Hepatic stellate cell (primary cell): ENCODE data around the gene FOLR3.
A peak's percentile ranks its signal among the peaks of the same experiment; 100 is the strongest.
"Not testable (repeated sequence)": the region's sequence is repeated elsewhere in the genome, so short reads cannot be mapped to it uniquely, and the experiment has no call there.

Experiments
- DNase-seq: peaks from one replicate; pipeline ENCODE4 v3.0.0; 2011; ENCODE audit warnings: low spot score

The FOLR3 gene

DNA sequence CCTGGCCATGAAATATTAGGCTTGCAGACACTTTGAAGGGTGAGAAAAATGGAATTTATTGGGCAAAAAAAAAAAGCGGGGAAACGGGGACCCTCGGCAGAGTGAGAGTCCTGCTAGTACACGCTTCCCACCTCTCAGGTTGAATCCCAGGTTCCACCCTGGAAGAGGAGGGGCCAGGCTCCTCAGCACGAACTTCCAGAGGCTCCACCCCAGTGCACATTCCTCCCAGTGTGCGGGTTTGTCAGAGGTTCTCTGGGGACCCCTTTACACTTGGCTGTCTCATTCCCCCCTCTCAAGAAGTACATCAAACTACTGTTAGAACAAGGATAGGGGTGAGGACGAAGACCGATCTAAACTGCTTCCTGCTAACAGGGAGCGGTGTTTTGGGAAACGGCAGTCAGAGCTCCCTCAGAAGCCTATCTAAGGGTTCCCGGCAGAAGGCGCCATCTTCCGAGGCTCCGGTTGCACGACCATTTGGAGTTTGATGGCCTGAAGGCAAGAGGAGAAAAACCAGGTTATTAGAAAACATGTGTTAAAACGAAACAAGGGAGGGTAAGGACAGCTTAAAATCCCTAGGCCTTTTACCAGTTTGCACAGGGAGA is 27.5 kb downstream of the FOLR3 start:
- DNase-seq = no peak

GRCh38 chr11:72164187-72164586 is 28.7 kb downstream of the FOLR3 start:
- DNase-seq = not testable (repeated sequence)

GRCh38 chr11:72169046-72169555 is 33.6 kb downstream of the FOLR3 start:
- DNase-seq = not testable (repeated sequence)

GRCh38 chr11:72169754-72170153 is 34.2 kb downstream of the FOLR3 start:
- not testable (repeated sequence) for DNase-seq

DNA sequence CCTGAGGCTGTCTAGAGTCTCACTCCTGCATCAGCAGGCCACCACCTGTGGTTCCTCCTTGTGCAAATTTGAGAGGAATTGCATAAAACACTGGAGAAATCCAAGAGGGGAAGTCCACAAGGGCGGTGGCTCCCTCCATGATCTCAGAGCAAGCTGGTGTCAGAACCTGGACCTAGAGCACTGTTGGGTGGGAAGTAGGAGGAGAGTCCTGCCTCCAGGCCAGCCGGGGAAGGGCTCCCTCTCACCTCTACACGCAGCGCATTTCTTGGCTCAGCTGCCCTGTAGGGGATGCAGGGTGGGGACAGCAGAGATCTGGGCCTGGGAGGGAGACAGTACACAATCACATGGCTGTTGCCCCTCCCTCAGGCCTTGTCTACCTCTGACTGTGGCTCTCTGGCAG is 36.5 kb downstream of the FOLR3 start:
- DNase-seq = not testable (repeated sequence)

DNA sequence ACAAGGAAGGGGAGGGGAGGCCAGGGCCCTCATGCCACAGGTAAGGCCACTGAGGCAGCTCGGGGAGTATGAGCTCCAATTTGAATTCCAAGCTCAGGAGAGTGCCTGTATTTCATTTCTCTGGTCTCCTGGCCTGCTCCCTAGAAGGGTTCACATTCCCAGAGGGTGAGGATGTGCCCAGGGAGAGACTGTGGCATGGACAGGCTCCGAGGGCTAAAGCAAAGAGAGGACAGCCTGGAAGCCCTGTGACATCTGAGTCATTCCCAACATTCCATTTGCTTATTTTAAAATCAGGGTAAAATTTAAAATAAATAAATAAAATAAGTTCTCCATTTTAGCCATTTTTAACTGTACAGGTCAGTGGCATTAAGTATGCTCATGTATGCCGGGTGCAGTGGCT is 37.8 kb downstream of the FOLR3 start:
- DNase-seq = peak; percentile 52

GRCh38 chr11:72174302-72175070 is 39.0 kb downstream of the FOLR3 start:
- no peak for DNase-seq

DNA sequence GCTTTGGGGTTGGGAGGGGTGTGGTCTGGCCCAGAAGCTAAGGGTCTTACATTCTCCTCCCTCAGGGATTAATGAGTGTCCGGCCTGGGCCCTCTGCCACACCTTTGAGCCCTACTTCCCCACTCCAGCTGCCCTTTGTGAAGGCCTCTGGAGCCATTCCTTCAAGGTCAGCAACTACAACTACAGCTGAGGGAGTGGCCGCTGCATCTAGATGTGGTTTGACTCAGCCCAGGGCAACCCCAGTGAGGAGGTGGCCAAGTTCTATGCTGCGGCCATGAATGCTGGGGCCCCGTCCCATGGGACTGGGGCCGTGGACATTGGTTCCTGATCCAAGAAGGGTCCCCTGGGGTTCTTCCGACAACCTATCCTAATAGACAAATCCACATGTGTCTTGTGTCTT is 42.1 kb downstream of the FOLR3 start:
- DNase-seq = no peak

DNA sequence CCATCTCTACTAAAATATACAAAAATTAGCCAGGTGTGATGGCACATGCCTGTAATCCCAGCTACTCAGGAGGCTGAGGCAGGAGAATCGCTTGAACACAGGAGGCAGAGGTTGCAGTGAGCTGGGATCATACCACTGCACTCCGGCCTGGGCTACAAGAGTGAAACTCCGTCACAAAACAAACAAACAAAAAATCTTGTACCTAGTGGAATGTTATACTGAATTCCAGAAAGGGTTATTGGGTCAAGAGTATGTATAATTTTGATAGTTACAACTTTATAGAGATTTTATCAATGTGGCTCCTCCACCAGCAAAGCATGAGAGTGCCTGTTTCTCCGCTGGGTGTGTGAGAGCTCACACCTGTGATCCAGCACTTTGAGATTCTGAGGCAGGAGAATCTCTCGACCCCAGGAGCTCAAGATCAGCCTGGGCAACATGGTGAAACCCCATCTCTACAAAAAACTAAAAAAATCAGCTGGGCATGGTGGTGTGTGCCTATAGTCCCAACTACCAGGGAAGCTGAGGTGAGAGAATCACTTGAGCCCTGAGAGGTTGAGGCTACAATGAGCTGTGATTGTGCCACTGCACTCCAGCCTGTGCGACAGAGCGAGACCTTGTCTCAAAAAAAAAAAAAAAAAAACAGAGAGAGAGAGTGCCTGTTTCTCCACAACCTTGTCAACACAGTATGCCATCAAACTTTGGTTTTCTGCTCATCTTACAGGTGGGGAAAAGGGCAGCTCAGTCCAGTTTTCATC is 43.7 kb downstream of the FOLR3 start:
- no peak for DNase-seq

- DNase-seq = no peak
Observed at GRCh38 chr11:72179804-72180396, 44.4 kb downstream of the FOLR3 start.

- DNase-seq = not testable (repeated sequence)
Observed at GRCh38 chr11:72180892-72181552, 45.5 kb downstream of the FOLR3 start.

- DNase-seq = not testable (repeated sequence)
Observed at GRCh38 chr11:72181553-72181958, 46.0 kb downstream of the FOLR3 start.

DNA sequence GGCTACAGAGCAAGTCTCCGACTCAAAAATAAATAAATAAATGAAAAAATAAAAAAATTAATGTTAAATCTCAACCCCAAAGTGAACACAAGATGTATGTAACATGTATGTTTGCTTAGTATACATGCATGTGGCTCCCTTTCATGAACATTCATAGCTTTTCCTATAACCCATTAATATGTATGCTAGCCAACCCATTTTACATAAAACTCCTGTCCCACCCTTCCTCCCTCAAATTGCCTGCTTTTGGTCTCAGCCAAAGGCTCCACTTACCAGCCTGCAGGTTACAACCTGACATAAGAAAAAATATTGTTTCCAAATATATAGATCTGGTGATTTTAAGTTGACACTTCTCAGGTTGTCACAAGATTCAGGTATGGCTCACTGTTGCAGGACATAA is 52.7 kb downstream of the FOLR3 start:
- DNase-seq = no peak
